Right lobe of liver (tissue), 6 donors: ENCODE data around the gene TLN1. TPM values are rescaled to one million over a fixed set of nuclear protein-coding genes. Genes with fewer than 3 reads are reported as not detected.

Experiments
- ATAC-seq, 4 donors: fragments of 200-7000 bp; cut with Tn5 transposase; one replicate each; pipeline ENCODE4 v1.9.1; 2020; ENCODE audit warnings: mild to moderate bottlenecking in 4 of 4, moderate library complexity in 4 of 4
- DNase-seq, 3 donors: peaks; one replicate each; pipeline ENCODE4 v3.0.0-alpha.2; 2020
- H3K27ac ChIP-seq, 3 donors: fragments of 200-600 bp; one replicate each; pipeline ENCODE4 v1.8.0; 2022
- H3K27me3 ChIP-seq, 2 donors: fragments of 200-600 bp; one replicate each; pipeline ENCODE4 v1.8.0; 2022
- H3K36me3 ChIP-seq, 4 donors: fragments of 200-600 bp; sonication (generic) in 1 of 4; one replicate each; pipeline versions ENCODE4 v1.5.1 to v1.8.0; 2017 to 2022; ENCODE audit warnings: control low read depth in 1 of 4
- H3K4me1 ChIP-seq, 4 donors: fragments of 200-600 bp; sonication (generic) in 1 of 4; one replicate each; pipeline versions ENCODE4 v1.5.1 to v1.8.0; 2017 to 2022; ENCODE audit warnings: control low read depth in 1 of 4
- H3K4me3 ChIP-seq, 3 donors: fragments of 200-600 bp; one replicate each; pipeline ENCODE4 v1.8.0; 2022
- H3K9me3 ChIP-seq, 4 donors: fragments of 200-600 bp; sonication (generic) in 1 of 4; one replicate each; pipeline versions ENCODE4 v1.5.1 to v1.8.0; 2017 to 2022; ENCODE audit warnings: control low read depth in 1 of 4
- CTCF ChIP-seq, 4 donors: fragments of 200-600 bp in 3 of 4; fragments of 450-650 bp in 1 of 4; IDR thresholded peaks; one replicate each; pipeline versions ENCODE4 v1.5.1 to v1.8.0; 2016 to 2022; ENCODE audit warnings: antibody characterized with exemption in 4 of 4, mild to moderate bottlenecking in 2 of 4
- POLR2A ChIP-seq: fragments of 450-650 bp; IDR thresholded peaks from one replicate; pipeline ENCODE4 v1.6.1; 2017; ENCODE audit warnings: antibody characterized with exemption, mild to moderate bottlenecking
- WGBS: methylation state at CpG from one replicate; pipeline ENCODE4 v1.1.6; 2018; ENCODE audit warnings: low coverage, low lambda C conversion rate; ENCODE audit not compliant: insufficient coverage; ENCODE audit errors: missing lambda C conversion rate; 5-methylcytosine and 5-hydroxymethylcytosine counted together
- intact Hi-C, 2 donors: fragments of 100-400 bp; cut with DNase I; formaldehyde crosslinking; loops; one replicate each; pipeline versions ENCODE4 v1.11.2 to v1.14.1; 2022
- total RNA-seq, 6 experiments: library from RNA; depleted of rRNA in 2 of 6; stranded (reverse); fragments of >200 nt in 2 of 6; fragmentation: NEBNext Ultra II Directional in 3 of 6; extraction: Animal tissue kit (Norgen Biotek cat#: 25700) in 3 of 6; gene quantifications; one replicate each; pipeline versions ENCODE4 v1.1.0 to v1.2.4, GENCODE V29; 2016 to 2023
- donor health status: DM: no; HTN: yes; CAD: no.
- donor health status: DM: no; HTN: no; CAD: no.
- donor health status: DM: no; HTN: no; CAD: no.
- donor health status: DM: no; HTN: yes; CAD: no.
- donor health status: DM: no; HTN: yes; CAD: no.

TLN1 gene
- total RNA-seq, 6 experiments from 2014 or later: 103 to 168 (median 128) TPM

DNA sequence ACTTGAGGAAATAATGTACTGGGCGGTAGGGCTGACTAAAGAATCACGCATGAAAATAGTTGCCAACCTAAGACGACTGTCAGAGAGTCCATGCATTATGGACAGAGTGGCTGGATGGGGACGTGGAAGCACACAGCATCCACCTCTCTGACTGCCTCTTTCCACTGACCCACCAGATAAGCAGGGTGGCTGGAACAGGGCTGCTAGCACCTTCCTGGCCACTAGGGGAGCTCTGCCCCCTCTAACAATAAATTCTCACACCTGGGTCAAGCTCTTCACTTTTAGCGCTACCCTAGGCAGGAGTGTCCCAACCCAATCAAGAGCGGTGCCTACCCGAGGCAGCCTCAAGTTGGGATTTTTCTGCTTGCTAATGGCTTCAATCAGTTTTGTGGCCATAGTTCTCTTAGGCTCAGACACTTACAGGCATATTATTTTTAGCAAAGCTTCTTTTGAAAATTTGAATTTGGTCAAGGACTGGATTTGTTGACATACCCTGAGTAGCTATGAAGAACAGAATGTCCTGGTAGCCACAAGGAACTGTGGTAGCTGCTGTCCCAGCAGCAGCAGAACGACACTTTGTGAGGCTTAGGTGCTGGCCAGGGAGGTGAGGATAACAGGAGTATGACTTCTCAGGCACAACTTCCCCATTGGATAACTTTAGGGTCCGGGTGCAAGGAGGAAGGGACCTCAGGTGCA lies 35.3 kb downstream of the TLN1 start:
- Histone ChIP-seq H3K4me3 (no peak overlapping the region), H3K27me3 (no peaks in the 10 kb centered on the region), H3K36me3 (peaks cover 27 to 58% (median 34%) of the 10 kb centered on the region in 4 donors), H3K9me3 (no peaks in the 10 kb centered on the region), H3K27ac (no peak overlapping the region), H3K4me1 (no peaks in the 10 kb centered on the region)
- DNase-seq: peak in 1 of 3 donors; percentile 65
- intact Hi-C loops: loop anchor here in 1 of 2 donors (5.0 kb wide), 1 partner anchor 41 kb away; no protein-coding TSS in a partner anchor
- ATAC-seq: peak; percentile 79 to 92 (median 92)
- no peak for TF ChIP-seq POLR2A
- peak; percentile 73 to 94 (median 90) for TF ChIP-seq CTCF (IDR thresholded peaks at IDR 0.05)
- WGBS: 34% methylated on average over 5 of the region's 9 CpGs

DNA sequence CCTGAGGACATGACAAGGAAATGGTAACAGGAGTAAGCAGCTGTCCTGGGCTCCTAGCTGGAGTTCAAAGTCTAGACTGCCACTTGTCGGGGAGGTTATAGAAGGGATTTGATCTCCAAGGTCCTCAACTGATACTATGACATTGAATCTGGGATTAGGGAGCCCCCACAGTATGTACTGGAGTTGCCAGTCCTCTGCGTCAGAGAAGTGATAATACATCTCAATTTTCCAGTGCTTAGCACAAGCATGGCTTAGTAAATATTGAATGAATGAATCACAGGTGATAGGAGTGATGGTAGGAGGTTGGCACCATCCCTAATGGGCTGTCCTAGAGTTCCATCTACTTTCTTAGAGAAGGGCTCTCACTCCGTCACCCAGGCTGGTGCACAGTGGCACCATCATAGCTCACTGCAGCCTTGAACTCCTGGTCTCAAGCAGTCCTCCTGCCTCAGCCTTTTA lies 36.0 kb downstream of the TLN1 start:
- 75% methylated on average over 1 of the region's 3 CpGs for WGBS
- H3K4me1 ChIP-seq: no peaks in the 10 kb centered on the region
- DNase-seq: no peak
- no peak for TF ChIP-seq CTCF (IDR thresholded peaks at IDR 0.05)
- TF ChIP-seq POLR2A: no peak
- no peaks in the 10 kb centered on the region for H3K9me3 ChIP-seq
- ATAC-seq: peak in 2 of 4 donors; percentile 3 to 68
- intact Hi-C loops: loop anchor here in 1 of 2 donors (5.0 kb wide), 1 partner anchor 41 kb away; no protein-coding TSS in a partner anchor
- no peaks in the 10 kb centered on the region for H3K27me3 ChIP-seq
- peaks cover 23 to 51% (median 27%) of the 10 kb centered on the region in 4 donors for H3K36me3 ChIP-seq
- H3K27ac ChIP-seq: no peak overlapping the region
- H3K4me3 ChIP-seq: no peak overlapping the region

GRCh38 chr9:35691757-35692301 lies 40.2 kb downstream of the TLN1 start:
- DNase-seq: peak in 1 of 3 donors; percentile 14
- WGBS: 86% methylated on average over 10 of the region's 13 CpGs
- Histone ChIP-seq H3K27ac (no peak overlapping the region), H3K36me3 (peaks cover 0 to 10% (median 0%) of the 10 kb centered on the region in 4 donors), H3K4me3 (no peak overlapping the region), H3K4me1 (peaks cover 0 to 2% (median 0%) of the 10 kb centered on the region in 4 donors), H3K27me3 (no peaks in the 10 kb centered on the region), H3K9me3 (no peaks in the 10 kb centered on the region)
- intact Hi-C loops: no loop called here
- TF ChIP-seq CTCF (IDR thresholded peaks at IDR 0.05) (no peak), POLR2A (no peak)
- no peak for ATAC-seq

- Histone ChIP-seq H3K27ac (peak overlapping the region in 2 of 3 donors; percentile 71 to 80), H3K4me3 (peak overlapping the region; percentile 57 to 68 (median 63)), H3K27me3 (no peaks in the 10 kb centered on the region), H3K9me3 (no peaks in the 10 kb centered on the region), H3K4me1 (peaks cover 0 to 2% (median 0%) of the 10 kb centered on the region in 4 donors), H3K36me3 (peaks cover 0 to 7% (median 0%) of the 10 kb centered on the region in 4 donors)
- intact Hi-C loops: no loop called here
- ATAC-seq: no peak
- WGBS: 57% methylated on average over 6 of the region's 10 CpGs
- TF ChIP-seq CTCF (IDR thresholded peaks at IDR 0.05): no peak
- TF ChIP-seq POLR2A: no peak
- no peak for DNase-seq
Measured at GRCh38 chr9:35691334-35691650, 40.7 kb downstream of the TLN1 start.
